ENCODE data around the gene ABHD14A.

The ABHD14A gene

GRCh38 chr3:51941463-51941797 lies 33.4 kb upstream of the ABHD14A start:
- DNase-seq (ENCODE audit: low spot score), result no peak

GRCh38 chr3:51941798-51942602 lies 32.9 kb upstream of the ABHD14A start, which contains the start of the genes PARP3 and RRP9:
PARP3 (plus strand) TSS chr3:51942363; CDS start chr3:51943356, 993 bp downstream.
RRP9 (minus strand) TSS chr3:51941904; CDS start chr3:51941867, 37 bp downstream.
- DNase-seq (ENCODE audit: low spot score), result peak; percentile 100

- no peak for DNase-seq (ENCODE audit: low spot score)
Observed at GRCh38 chr3:51942603-51943450, 32.0 kb upstream of the ABHD14A start.

GRCh38 chr3:51943451-51944391 lies 31.1 kb upstream of the ABHD14A start:
- peak; percentile 49 for DNase-seq (ENCODE audit: low spot score)

DNA sequence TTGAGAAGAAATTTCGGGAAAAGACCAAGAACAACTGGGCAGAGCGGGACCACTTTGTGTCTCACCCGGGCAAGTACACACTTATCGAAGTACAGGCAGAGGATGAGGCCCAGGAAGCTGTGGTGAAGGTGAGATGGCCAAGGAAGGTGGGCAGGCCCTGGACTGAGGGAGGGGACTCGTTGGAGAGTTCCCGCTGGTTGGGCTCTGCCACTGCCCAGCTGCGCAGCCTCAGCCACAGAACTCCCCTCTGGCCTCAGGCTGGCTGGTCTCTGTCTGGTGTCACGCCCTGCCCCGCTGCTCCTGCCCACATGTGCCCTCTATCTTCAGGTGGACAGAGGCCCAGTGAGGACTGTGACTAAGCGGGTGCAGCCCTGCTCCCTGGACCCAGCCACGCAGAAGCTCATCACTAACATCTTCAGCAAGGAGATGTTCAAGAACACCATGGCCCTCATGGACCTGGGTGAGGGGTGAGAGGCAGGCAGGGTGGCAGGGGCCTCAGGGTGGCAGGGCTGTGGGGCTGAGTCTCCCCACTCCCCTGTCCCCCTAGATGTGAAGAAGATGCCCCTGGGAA lies 30.3 kb upstream of the ABHD14A start:
- DNase-seq (ENCODE audit: low spot score), result peak; percentile 43

DNA sequence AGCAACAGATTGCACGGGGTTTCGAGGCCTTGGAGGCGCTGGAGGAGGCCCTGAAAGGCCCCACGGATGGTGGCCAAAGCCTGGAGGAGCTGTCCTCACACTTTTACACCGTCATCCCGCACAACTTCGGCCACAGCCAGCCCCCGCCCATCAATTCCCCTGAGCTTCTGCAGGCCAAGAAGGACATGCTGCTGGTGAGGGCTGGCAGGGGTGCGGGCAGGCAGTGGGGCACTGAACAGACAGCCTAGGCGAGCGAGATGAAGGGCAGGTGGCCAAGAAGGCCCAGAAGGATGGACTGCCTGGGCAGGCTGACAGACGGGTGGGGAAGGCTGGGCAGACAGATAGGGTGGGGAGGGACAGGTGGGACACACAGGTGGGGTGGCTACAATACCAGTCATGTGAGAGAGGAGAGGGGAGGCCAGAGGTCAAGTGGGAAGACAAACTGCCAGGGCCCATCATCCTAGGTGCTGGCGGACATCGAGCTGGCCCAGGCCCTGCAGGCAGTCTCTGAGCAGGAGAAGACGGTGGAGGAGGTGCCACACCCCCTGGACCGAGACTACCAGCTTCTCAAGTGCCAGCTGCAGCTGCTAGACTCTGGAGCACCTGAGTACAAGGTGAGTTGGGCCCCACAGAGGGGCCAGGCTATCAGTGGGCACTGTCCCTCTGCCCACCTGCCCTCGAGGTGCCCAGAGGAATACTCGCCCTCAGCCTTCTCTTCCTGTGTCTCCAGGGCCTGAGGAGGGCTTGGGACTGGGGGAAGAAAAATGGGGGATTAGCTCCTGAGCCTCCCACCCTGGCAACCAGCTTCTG lies 29.6 kb upstream of the ABHD14A start:
- peak; percentile 43 for DNase-seq (ENCODE audit: low spot score)

DNA sequence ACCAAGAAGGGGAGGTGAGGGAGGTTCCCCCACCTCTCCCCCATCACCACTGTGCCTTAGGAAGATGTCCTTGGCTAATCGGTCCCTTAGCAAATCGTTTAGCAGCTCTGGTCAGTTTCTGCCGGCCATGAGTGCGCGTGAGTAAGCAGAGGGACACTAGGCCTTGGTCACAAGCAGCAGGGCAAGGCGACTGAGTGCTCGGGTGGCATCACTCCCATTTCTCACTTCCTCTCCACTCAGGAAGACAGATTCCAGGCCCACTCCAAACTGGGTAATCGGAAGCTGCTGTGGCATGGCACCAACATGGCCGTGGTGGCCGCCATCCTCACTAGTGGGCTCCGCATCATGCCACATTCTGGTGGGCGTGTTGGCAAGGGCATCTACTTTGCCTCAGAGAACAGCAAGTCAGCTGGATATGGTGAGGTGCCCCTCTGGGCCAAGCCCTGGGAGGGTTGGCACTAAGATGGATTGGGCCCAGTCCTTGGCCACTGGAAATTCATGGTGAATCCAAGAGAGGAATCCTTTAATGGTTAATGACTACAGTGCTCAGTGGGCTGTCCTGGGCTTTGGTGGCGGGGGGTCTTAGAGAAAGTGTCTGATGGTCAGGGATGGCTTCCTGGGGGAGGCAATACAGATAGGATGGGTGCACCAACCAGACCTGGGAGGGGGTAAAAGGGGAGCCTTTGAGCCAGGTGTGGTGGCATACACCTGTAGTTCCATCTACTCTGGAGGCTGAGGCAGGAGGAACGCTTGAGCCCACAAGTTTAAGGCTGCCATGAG lies 28.7 kb upstream of the ABHD14A start:
- DNase-seq (ENCODE audit: low spot score), result no peak

GRCh38 chr3:51946796-51947195 lies 28.1 kb upstream of the ABHD14A start:
- no peak for DNase-seq (ENCODE audit: low spot score)

- no peak for DNase-seq (ENCODE audit: low spot score)
Observed at GRCh38 chr3:51947215-51947900, 27.5 kb upstream of the ABHD14A start.

GRCh38 chr3:51948016-51948580 lies 26.8 kb upstream of the ABHD14A start:
- no peak for DNase-seq (ENCODE audit: low spot score)

GRCh38 chr3:51949121-51949520 lies 25.7 kb upstream of the ABHD14A start:
- DNase-seq (ENCODE audit: low spot score), result no peak

GRCh38 chr3:51950899-51951298 lies 24.0 kb upstream of the ABHD14A start:
- DNase-seq (ENCODE audit: low spot score), result no peak

GRCh38 chr3:51953445-51953844 lies 21.4 kb upstream of the ABHD14A start:
- no peak for DNase-seq (ENCODE audit: low spot score)

- DNase-seq (ENCODE audit: low spot score), result no peak
Observed at GRCh38 chr3:51954105-51954504, 20.8 kb upstream of the ABHD14A start.

DNA sequence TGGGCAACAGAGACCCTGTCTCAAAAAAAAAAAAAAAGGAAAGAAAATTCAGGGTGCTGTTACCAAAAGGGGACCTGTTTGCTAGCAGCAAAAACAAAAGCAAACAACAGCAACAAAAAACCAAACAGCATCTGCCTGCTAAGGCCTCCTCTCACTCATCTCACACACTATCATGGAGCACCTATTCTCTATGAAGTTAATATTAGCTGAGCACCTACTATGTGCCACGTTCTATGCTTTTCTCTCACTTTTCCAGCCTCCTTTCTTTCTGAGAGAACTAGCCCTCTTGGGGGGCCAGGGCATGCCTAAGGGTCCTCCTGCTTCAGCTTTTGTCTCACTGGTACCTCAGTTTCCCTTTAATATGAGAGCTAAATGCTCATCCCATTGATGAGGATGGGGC lies 20.2 kb upstream of the ABHD14A start:
- no peak for DNase-seq (ENCODE audit: low spot score)

- DNase-seq (ENCODE audit: low spot score), result no peak
Observed at GRCh38 chr3:51955175-51955892, 19.5 kb upstream of the ABHD14A start, which contains the start of gene GPR62. GPR62 (plus strand) TSS chr3:51955381; CDS start chr3:51955653, 272 bp downstream.

- peak; percentile 78 for DNase-seq (ENCODE audit: low spot score)
Observed at GRCh38 chr3:51955893-51956770, 18.7 kb upstream of the ABHD14A start.

Measured in ecto neural progenitor cell (in vitro differentiated cells).